ENCODE measurements around the gene PIGP.

DNA sequence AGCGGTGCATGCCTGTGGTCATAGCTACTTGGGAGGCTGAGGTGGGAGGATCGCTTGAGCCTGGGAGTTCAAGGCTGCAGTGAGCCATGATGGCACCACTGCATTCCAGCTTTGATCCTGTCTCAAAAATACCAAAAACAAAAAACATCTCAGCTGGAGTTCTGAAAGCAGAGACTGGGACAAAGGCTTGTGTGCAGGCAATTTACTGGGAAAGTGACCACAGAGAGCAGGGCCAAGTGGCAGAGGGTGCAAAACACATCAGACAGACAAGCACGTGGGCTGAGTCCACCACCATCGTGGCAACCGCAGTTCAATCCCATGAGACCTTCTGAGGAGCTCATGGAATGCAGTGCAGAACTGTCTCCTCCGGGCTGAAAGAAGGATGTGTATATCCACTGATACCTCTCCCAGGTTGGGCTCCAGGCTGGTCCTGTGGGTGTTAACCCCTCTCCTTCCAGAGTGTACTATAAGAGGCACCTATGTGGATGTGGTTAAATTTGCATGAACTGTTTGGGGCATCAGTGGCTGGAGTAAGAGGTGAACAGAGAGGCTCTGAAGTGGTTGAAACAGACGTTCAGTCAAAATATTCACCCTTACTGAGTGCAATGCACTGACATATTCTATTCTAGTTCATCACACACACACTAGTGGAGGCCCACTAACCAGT, 10.8 kb downstream of the PIGP start:
- TF ChIP-seq, protein P1, sequence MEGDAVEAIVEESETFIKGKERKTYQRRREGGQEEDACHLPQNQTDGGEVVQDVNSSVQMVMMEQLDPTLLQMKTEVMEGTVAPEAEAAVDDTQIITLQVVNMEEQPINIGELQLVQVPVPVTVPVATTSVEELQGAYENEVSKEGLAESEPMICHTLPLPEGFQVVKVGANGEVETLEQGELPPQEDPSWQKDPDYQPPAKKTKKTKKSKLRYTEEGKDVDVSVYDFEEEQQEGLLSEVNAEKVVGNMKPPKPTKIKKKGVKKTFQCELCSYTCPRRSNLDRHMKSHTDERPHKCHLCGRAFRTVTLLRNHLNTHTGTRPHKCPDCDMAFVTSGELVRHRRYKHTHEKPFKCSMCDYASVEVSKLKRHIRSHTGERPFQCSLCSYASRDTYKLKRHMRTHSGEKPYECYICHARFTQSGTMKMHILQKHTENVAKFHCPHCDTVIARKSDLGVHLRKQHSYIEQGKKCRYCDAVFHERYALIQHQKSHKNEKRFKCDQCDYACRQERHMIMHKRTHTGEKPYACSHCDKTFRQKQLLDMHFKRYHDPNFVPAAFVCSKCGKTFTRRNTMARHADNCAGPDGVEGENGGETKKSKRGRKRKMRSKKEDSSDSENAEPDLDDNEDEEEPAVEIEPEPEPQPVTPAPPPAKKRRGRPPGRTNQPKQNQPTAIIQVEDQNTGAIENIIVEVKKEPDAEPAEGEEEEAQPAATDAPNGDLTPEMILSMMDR (IDR thresholded peaks at IDR 0.05): no peak
- no peak for TF ChIP-seq ZFX (IDR thresholded peaks at IDR 0.05; ENCODE audit: borderline replicate concordance)
